SU-DHL-6 (cell line): ENCODE measurements around the gene AP1B1.

Experiments used
- H2AFZ ChIP-seq: fragments of 200-600 bp; sonication (generic); 2 replicates; pipeline ENCODE4 v1.6.1; 2014; ENCODE audit warnings: low read depth, mild to moderate bottlenecking, moderate library complexity, mixed read lengths, antibody characterized with exemption, low read length; ENCODE audit not compliant: severe bottlenecking
- H3F3A ChIP-seq: fragments of 200-600 bp; shearing (Covaris generic); 2 replicates; pipeline ENCODE4 v1.6.0; 2016; ENCODE audit warnings: antibody characterized with exemption, mild to moderate bottlenecking; ENCODE audit not compliant: insufficient read depth
- H3K27ac ChIP-seq: fragments of 200-600 bp; sonication (generic); 2 replicates; pipeline ENCODE4 v1.5.1; 2016; ENCODE audit warnings: low read depth, mild to moderate bottlenecking, low read length, moderate library complexity, mixed read lengths
- H3K27me3 ChIP-seq: fragments of 200-600 bp; sonication (generic), shearing (Covaris generic); 2 replicates; pipeline ENCODE4 v1.6.0; 2014; ENCODE audit warnings: mild to moderate bottlenecking, low read length
- H3K36me3 ChIP-seq: fragments of 200-600 bp; sonication (generic); 2 replicates; pipeline ENCODE4 v1.6.1; 2014; ENCODE audit warnings: mild to moderate bottlenecking, low read length, mixed read lengths
- H3K4me2 ChIP-seq: fragments of 300-600, 200-600 bp; shearing (Covaris generic), sonication (generic); 2 replicates; pipeline ENCODE4 v1.6.0; 2014; ENCODE audit warnings: low read length, low read depth, mild to moderate bottlenecking; ENCODE audit not compliant: poor library complexity, severe bottlenecking
- H3K4me3 ChIP-seq: fragments of 200-600 bp; sonication (generic); 2 replicates; pipeline ENCODE4 v1.5.1; 2014; ENCODE audit warnings: antibody characterized with exemption, low read length, mild to moderate bottlenecking, mixed read lengths; ENCODE audit not compliant: insufficient read depth, poor library complexity, severe bottlenecking
- H3K79me2 ChIP-seq: fragments of 200-600 bp; sonication (generic); 2 replicates; pipeline ENCODE4 v1.6.1; 2014; ENCODE audit warnings: mild to moderate bottlenecking, low read length, moderate library complexity; ENCODE audit not compliant: insufficient read depth
- H3K9ac ChIP-seq: fragments of 200-600 bp; sonication (generic); 2 replicates; pipeline ENCODE4 v1.7.0; 2014; ENCODE audit warnings: mild to moderate bottlenecking, low read length
- H3K9me2 ChIP-seq: fragments of 200-600 bp; sonication (generic); replicated peaks from 2 replicates; pipeline ENCODE4 v1.6.1; 2014; ENCODE audit warnings: low read length; ENCODE audit not compliant: insufficient read depth
- H3K9me3 ChIP-seq: fragments of 200-600 bp; sonication (generic); 2 replicates; pipeline ENCODE4 v1.6.1; 2014; ENCODE audit warnings: low read length, mixed read lengths; ENCODE audit not compliant: insufficient read depth
- H4K20me1 ChIP-seq: fragments of 200-600 bp; sonication (generic); 2 replicates; pipeline ENCODE4 v1.6.1; 2014; ENCODE audit warnings: low read depth, mild to moderate bottlenecking, antibody characterized with exemption, low read length, moderate library complexity, mixed read lengths
- CTCF ChIP-seq: fragments of 200-600 bp; sonication (generic); IDR thresholded peaks from one replicate; pipeline ENCODE4 v1.5.1; 2017; ENCODE audit warnings: antibody characterized with exemption, mild to moderate bottlenecking, low read length, moderate library complexity; ENCODE audit not compliant: insufficient read depth, poor library complexity, severe bottlenecking
- EZH2phosphoT487 ChIP-seq: fragments of 200-600 bp; sonication (generic), shearing (Covaris generic); conservative IDR thresholded peaks from 2 replicates; pipeline ENCODE4 v1.6.1; 2018; ENCODE audit warnings: mild to moderate bottlenecking, antibody characterized with exemption, low read length, moderate library complexity, mixed read lengths

AP1B1 gene

DNA sequence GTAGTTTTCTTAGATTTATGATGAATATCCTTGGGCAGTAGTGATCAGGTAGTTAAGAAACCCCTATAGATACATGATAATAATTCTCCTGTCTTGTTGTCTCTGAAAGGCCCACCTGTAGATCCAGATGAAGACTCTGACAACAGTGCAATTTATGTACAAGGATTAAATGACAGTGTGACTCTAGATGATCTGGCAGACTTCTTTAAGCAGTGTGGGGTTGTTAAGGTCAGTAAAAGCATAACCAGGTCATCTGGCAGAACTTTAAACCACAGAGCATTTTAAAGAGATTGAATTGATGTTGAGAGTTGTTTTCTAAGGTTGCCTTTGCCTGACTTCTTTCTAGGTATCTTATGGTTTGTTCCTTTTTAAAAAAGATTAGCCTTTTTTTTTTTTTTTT lies 96.0 kb downstream of the AP1B1 start:
- H4K20me1 ChIP-seq: peaks cover 24% of the 10 kb centered on the region
- H3K4me2 ChIP-seq: no peak overlapping the region
- no peak for TF ChIP-seq CTCF
- no peak for TF ChIP-seq EZH2phosphoT487
- no peaks in the 10 kb centered on the region for H3K27me3 ChIP-seq
- no peak overlapping the region for H3K27ac ChIP-seq
- peaks cover 16% of the 10 kb centered on the region for H3K79me2 ChIP-seq
- no peaks in the 10 kb centered on the region for H3K9me2 ChIP-seq
- H3K9ac ChIP-seq: no peak overlapping the region
- H2AFZ ChIP-seq: no peak overlapping the region
- H3K9me3 ChIP-seq: no peaks in the 10 kb centered on the region
- peaks cover 78% of the 10 kb centered on the region for H3K36me3 ChIP-seq
- no peak overlapping the region for H3K4me3 ChIP-seq
- peaks cover 21% of the 10 kb centered on the region; the same call in 1 of the 2 replicates for H3F3A ChIP-seq

GRCh38 chr22:29291215-29291614 lies 97.2 kb downstream of the AP1B1 start:
- Histone ChIP-seq H3F3A (peaks cover 19% of the 10 kb centered on the region; the same call in 1 of the 2 replicates), H4K20me1 (peaks cover 24% of the 10 kb centered on the region), H3K79me2 (peaks cover 25% of the 10 kb centered on the region)

DNA sequence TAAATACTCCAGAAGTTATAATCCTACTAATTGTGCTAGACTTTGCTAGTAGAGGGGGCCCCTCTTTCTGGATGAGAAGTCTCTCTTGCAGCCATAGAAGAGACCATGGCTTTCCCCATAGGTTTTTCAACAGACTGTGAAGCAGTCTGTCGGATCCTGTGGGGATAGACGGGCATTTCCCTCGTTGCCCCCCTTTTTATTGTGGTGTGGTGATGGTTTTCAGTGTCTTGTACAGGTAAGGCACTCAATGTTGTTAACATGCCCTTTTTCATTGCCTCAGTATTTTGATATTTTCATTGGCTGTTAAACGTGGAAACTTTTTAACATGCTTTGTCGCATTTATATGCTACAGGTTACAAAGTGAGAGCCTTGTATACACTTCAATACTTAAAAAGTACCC lies 98.3 kb downstream of the AP1B1 start:
- Histone ChIP-seq H3K9ac (no peak overlapping the region), H2AFZ (no peak overlapping the region), H3K27me3 (no peaks in the 10 kb centered on the region), H3K27ac (no peak overlapping the region), H3K9me2 (no peaks in the 10 kb centered on the region), H3K79me2 (peaks cover 34% of the 10 kb centered on the region), H3K4me3 (no peak overlapping the region), H3K9me3 (no peaks in the 10 kb centered on the region), H3K36me3 (peaks cover 69% of the 10 kb centered on the region), H3K4me2 (no peak overlapping the region), H3F3A (peaks cover 12% of the 10 kb centered on the region; the same call in 1 of the 2 replicates), H4K20me1 (peaks cover 24% of the 10 kb centered on the region)
- TF ChIP-seq EZH2phosphoT487: no peak
- no peak for TF ChIP-seq CTCF

More at GRCh38 chr22:29291215-29291614, 97.2 kb downstream of the AP1B1 start:
- no peak overlapping the region for H3K27ac ChIP-seq
- TF ChIP-seq EZH2phosphoT487 (no peak), CTCF (no peak)
- H3K36me3 ChIP-seq: peaks cover 75% of the 10 kb centered on the region
- no peak overlapping the region for H2AFZ ChIP-seq
- H3K4me3 ChIP-seq: no peak overlapping the region
- no peaks in the 10 kb centered on the region for H3K9me3 ChIP-seq
- no peaks in the 10 kb centered on the region for H3K27me3 ChIP-seq
- no peak overlapping the region for H3K4me2 ChIP-seq
- H3K9ac ChIP-seq: no peak overlapping the region
- H3K9me2 ChIP-seq: no peaks in the 10 kb centered on the region
